Tongue (tissue), 2 donors: Measurements from ENCODE around the gene NECTIN2. TPM values are rescaled to one million over a fixed set of nuclear protein-coding genes. Genes with fewer than 3 reads are reported as not detected.
"Not testable (repeated sequence)": the region's sequence is repeated elsewhere in the genome, so short reads cannot be mapped to it uniquely, and the experiment has no call there.

Experiments
- DNase-seq: peaks from one replicate; pipeline ENCODE4 v3.0.0-alpha.2; 2015
- total RNA-seq: library from RNA; depleted of rRNA; stranded (reverse); fragments of >200 nt; gene quantifications from one replicate; pipeline ENCODE4 v1.2.3, GENCODE V29; 2014

The NECTIN2 gene
- total RNA-seq, 1 donor from 2014 or later: 42.0 TPM

DNA sequence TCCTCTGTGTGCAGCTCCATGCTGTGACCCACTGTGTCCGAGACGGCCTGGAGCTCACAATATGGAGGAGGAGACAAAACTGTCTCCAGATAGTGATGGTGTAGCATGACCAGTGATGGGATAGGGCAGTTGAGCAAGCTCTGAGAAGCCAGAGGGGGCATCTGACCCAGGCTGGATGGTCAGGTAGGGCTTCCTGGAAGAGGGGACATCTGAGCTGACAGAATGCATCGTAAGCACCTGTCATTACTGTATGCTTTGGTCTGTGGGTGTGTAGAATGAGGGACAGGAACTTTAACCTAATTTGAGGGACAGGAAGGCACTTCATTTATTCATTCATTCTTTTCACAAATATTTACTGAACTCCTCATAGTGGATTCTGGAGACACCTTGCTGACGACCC lies 38.5 kb downstream of the NECTIN2 start:
- no peak for DNase-seq

DNA sequence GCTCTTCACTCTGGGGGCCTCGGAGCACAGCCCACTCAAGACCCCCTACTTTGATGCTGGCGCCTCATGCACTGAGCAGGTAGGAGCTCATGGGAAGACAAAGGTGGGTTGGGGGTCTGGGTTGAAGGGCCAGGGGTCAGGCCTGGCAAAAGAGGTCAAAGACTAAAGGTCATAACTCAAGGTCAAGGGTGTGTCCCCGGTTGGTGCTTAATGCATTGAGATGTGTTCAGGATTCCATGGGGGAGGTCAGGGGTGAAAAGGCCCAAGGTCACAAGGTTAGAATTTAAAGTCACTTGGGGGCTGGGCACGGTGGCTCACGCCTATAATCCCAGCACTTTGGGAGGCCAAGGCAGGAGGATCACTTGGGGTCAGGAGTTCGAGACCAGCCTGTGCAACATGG lies 40.0 kb downstream of the NECTIN2 start:
- no peak for DNase-seq

DNA sequence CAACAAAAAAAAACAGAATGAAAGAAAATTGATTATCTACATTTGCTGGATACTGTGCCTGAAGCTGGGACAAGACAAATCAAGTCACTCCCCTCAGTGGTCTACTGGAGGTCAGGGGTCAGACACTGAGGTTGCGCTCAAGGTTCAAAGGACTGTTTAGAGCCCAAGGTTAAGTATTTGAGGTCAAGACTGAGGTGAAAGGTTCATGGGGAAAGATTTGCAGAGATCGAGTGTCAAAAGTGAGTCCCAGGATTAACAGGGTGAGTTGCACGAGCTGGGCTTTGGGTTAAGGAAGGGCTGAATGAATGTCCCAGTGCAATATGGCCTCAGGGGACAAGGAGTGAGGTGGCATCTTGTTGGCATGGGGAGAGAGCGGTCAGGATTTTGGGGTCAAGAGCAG lies 41.6 kb downstream of the NECTIN2 start:
- DNase-seq: no peak

DNA sequence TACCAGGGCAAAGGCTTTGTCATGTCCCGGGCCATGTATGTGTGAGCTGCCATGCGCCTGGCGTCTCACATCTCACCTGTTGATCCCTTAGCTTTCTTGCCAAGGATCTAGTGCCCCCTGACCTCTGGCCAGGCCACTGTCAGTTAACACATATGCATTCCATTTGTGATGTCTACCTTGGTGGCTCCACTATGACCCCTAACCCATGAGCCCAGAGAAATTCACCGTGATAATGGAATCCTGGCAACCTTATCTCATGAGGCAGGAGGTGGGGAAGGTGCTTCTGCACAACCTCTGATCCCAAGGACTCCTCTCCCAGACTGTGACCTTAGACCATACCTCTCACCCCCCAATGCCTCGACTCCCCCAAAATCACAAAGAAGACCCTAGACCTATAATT lies 42.2 kb downstream of the NECTIN2 start:
- not testable (repeated sequence) for DNase-seq

DNA sequence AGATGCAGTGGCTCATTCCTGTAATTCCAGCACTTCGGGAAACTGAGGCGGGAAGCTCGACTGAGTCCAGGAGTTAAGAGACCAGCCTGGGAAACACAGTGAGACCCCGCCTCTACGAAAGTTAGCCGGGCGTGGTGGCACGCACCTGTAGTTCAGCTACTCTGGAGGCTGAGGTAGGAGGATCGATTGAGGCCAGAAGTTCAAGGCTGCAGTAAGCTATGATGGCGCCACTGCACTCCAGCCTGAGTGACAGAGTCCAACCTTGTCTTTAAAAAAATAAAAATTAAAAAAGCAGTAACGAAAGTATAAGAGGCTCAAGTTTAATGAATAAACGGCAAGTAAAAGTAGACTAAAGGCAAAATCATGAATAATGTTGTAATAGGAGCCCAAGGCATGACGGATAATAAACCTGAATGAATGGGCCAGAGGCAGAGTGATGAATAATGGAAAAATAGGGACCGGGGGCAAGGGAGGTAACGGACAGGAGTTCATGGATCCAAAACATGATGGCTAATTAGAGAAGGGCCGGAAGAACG lies 43.8 kb downstream of the NECTIN2 start:
- DNase-seq: no peak

DNA sequence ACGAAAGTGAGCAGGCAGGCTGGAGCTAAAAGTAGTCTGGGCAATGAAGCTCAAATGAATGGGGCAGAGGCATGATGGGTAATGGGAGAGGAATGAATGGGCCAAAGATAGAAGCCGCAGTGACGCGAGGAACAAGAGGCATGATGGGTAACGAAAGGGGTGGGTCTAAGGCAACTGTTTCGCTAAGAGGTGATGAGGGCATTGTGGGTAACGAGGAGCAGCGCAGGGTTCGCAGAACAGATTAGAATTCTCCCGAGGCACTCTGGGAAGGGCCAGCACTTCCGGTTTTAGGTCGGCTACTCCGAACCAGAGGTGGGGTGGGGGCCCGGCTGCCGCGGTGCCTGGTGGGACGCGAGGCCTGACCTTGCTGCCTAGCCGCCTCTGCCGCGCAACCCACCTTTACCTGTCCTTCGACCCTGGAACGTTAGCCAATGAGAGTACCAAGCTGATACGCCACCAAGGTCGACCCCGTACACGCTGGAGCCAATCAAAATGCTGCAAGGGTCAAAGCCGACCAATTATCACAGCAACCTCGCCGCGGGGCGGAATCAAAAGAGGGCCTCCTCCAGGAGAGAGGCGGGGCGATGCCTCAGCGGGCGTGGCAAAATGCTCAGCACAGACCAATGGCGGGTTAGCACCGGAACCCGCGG lies 44.4 kb downstream of the NECTIN2 start:
- DNase-seq: peak; percentile 99

DNA sequence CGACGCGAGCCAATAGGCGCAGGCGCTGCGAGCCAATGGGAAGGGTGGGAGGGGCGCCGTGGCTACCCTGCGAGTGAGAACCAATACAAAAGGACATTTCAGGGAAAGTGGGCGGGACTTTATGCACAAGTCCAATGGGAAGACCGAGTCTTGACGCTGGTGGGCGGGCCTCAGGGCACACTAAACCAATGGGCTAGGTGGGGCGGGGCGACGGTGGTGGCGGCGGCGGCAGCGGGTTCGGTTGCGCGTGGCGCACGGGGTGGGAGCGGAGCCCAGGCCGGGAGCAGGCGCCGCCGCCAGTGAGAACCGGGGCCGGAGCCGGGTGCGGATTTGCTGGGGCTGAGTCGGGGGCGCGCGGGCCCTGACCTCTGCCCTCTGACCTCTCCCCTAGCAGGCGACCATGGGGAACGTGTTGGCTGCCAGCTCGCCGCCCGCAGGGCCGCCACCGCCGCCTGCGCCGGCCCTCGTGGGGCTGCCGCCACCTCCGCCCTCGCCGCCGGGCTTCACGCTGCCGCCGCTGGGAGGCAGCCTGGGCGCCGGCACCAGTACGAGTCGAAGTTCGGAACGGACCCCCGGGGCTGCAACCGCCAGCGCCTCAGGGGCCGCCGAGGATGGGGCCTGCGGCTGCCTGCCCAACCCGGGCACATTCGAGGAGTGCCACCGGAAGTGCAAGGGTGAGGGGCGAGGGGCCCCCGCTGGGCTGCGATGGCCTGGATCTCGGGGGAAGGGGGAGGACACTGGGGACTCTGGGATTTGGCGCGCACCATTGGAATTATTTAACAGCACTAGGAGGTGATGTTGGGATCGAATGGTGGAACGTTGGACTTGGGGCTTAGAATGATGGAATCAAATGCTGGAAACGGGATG lies 45.2 kb downstream of the NECTIN2 start, which contains the start of gene TOMM40:
Gene TOMM40 (plus strand): TSS at position 239 of the 867 bp plus-strand sequence. CDS start 162 bp downstream, at position 401.
- DNase-seq: peak; percentile 100

DNA sequence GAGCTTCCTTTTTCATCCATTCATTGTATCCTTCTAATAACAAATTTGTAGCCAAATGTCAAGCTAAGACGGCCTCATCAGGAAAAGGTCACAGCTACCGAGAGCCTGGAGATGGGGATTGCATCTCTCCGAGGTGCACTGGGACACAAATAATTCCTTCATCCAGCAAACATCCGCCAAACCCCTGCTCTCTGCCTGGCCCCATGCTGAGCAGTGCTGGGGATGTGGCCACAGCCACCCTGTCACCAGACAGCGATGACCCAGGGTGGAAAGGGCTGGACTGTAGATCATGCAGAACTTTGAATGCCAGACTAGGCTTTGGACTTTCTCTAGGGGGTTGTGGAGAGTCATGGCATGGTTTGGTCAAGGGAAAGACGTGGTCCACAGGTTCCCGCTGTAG lies 46.8 kb downstream of the NECTIN2 start:
- no peak for DNase-seq

DNA sequence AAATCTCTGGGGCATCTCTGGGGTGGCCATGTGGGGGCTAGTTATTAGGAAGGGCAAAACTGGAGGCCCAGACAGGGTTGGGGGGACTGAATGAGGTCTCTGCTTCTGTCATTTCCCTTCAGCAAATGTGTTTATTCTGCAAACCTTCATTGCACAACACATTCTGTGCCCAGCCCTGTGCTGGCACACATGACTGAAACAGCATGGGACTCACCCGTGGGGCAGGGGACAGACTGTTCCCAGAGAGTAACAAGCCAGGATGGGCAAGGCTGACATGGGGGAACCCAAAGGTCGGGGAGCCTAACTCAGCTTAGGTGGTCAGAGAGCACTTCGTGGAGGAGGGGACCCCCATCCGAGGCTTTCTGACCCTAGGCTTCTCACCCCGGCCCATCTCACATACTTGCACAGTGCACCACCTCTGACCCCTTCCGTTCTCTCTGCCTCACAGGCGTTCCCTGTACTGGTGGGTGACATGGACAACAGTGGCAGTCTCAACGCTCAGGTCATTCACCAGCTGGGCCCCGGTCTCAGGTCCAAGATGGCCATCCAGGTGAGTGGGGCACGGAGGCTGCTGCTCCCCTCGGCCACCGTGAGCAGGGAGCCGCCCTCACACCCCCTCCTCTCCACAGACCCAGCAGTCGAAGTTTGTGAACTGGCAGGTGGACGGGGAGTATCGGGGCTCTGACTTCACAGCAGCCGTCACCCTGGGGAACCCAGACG lies 47.4 kb downstream of the NECTIN2 start:
- DNase-seq: no peak

DNA sequence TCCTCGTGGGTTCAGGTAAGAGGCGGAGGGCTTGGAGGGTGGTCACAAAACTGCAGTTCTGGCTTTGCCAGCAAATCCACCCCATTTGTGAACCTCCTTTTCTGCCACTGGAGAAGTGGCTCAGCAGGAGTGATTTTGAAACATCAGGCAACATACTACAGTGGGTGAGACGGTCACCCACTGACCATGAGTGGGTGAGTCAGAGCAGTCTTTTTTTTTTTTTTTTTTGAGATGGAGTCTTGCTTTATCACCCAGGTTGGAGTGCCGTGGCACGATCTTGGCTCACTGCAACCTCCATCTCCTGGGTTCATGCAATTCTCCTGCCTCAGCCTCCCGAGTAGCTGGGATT lies 47.9 kb downstream of the NECTIN2 start:
- DNase-seq: no peak

DNA sequence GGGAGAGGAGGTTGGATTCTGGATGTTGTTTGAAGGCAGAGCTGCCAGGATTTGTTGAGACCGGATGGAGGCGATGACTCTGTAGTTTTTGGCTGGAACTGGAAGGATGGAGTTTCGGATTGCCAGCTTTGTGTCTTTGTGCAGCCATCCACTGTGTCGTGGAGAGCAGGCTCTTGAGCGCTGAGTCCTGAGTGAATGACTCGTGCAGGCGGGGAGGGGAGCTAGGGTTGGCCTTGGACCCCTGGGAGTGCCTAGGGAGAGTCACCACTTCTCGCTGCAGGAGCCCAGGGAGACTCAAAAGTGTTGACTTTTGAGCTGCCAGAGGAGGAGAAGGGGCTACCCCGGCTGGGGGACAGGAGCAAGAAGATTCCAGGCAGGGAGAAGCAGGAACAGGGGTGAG lies 48.8 kb downstream of the NECTIN2 start:
- no peak for DNase-seq

DNA sequence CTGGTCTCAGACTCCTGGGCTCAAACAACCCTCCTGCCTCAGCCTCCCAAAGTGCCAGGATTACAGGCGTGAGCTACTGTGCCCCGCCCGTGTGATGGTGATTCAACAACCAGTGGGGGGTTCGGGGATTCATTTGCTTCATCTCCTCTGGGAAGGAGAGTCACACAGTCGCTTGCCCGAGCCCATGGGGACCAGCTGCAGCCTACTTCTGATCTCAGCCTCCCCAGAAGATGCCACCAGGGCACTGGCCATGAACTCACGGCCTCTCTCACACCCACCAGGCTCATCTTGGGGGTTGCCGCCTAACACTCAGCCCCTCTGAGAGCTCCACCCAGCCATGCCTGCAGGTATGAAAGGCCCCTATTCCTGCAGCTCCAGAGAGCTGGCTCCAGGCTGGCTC lies 51.7 kb downstream of the NECTIN2 start:
- no peak for DNase-seq

DNA sequence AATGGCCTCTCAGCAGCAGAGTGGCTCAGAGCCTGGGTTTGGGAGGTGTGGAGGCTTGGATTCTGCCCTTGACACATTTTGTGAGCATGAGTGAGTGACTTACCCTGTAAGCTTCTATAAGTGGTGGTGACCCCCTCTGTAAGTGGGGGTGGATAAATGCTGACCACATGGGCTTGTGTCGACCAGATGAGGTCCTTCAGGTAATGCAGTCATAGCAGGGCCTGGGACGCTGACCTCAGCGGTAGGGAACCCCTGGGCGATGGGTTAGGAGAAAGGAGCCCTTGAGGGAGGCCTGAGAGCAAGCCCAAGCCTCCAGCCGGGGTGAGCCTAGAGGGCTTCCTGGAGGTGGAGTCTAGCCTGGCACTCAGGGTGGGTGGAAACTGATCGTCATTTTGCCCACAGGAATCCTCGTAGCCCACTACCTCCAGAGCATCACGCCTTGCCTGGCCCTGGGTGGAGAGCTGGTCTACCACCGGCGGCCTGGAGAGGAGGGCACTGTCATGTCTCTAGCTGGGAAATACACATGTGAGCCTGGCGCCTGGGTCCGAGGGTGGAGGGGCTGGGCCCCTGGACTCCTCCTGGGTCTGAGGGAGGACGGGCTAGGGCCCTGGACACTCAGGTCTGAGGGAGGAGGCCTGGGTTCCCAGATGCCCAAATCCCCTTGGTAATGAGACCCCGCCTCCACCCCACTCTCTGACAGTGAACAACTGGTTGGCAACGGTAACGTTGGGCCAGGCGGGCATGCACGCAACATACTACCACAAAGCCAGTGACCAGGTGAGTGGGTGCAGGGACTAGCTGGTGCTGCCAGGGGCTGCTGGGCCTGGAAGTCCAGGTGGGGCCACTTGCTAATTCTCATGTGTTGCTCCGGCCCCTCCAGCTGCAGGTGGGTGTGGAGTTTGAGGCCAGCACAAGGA lies 54.5 kb downstream of the NECTIN2 start:
- DNase-seq: no peak

DNA sequence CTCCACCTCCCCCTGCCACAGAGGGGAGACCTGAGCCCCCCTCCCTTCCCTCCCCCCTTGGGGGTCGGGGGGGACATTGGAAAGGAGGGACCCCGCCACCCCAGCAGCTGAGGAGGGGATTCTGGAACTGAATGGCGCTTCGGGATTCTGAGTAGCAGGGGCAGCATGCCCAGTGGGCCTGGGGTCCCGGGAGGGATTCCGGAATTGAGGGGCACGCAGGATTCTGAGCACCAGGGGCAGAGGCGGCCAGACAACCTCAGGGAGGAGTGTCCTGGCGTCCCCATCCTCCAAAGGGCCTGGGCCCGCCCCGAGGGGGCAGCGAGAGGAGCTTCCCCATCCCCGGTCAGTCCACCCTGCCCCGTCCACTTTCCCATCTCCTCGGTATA lies 57.1 kb downstream of the NECTIN2 start:
- no peak for DNase-seq

DNA sequence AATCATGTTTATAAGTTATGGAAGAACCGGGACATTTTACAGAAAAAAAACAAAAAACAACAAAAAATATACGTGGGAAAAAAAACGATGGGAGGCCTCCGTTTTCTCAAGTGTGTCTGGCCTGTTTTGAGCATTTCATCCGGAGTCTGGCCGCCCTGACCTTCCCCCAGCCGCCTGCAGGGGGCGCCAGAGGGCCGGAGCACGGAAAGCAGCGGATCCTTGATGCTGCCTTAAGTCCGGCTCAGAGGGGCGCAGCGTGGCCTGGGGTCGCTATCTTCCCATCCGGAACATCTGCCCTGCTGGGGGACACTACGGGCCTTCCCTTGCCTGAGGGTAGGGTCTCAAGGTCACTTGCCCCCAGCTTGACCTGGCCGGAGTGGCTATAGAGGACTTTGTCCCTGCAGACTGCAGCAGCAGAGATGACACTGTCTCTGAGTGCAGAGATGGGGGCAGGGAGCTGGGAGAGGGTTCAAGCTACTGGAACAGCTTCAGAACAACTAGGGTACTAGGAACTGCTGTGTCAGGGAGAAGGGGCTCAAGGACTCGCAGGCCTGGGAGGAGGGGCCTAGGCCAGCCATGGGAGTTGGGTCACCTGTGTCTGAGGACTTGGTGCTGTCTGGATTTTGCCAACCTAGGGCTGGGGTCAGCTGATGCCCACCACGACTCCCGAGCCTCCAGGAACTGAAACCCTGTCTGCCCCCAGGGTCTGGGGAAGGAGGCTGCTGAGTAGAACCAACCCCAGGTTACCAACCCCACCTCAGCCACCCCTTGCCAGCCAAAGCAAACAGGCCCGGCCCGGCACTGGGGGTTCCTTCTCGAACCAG lies 57.7 kb downstream of the NECTIN2 start:
- DNase-seq: peak; percentile 85

DNA sequence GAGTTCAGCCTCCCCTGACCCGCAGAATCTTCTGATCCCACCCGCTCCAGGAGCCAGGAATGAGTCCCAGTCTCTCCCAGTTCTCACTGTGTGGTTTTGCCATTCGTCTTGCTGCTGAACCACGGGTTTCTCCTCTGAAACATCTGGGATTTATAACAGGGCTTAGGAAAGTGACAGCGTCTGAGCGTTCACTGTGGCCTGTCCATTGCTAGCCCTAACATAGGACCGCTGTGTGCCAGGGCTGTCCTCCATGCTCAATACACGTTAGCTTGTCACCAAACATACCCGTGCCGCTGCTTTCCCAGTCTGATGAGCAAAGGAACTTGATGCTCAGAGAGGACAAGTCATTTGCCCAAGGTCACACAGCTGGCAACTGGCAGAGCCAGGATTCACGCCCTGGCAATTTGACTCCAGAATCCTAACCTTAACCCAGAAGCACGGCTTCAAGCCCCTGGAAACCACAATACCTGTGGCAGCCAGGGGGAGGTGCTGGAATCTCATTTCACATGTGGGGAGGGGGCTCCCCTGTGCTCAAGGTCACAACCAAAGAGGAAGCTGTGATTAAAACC lies 58.4 kb downstream of the NECTIN2 start:
- no peak for DNase-seq

DNA sequence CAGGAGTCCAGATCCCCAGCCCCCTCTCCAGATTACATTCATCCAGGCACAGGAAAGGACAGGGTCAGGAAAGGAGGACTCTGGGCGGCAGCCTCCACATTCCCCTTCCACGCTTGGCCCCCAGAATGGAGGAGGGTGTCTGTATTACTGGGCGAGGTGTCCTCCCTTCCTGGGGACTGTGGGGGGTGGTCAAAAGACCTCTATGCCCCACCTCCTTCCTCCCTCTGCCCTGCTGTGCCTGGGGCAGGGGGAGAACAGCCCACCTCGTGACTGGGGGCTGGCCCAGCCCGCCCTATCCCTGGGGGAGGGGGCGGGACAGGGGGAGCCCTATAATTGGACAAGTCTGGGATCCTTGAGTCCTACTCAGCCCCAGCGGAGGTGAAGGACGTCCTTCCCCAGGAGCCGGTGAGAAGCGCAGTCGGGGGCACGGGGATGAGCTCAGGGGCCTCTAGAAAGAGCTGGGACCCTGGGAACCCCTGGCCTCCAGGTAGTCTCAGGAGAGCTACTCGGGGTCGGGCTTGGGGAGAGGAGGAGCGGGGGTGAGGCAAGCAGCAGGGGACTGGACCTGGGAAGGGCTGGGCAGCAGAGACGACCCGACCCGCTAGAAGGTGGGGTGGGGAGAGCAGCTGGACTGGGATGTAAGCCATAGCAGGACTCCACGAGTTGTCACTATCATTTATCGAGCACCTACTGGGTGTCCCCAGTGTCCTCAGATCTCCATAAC lies 59.5 kb downstream of the NECTIN2 start, which contains the start of gene APOE:
Gene APOE (plus strand): TSS at position 360 of the 724 bp plus-strand sequence. CDS start 829 bp downstream, outside the sequence.
- no peak for DNase-seq

DNA sequence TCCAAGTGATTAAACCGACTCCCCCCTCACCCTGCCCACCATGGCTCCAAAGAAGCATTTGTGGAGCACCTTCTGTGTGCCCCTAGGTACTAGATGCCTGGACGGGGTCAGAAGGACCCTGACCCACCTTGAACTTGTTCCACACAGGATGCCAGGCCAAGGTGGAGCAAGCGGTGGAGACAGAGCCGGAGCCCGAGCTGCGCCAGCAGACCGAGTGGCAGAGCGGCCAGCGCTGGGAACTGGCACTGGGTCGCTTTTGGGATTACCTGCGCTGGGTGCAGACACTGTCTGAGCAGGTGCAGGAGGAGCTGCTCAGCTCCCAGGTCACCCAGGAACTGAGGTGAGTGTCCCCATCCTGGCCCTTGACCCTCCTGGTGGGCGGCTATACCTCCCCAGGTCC lies 61.5 kb downstream of the NECTIN2 start:
- DNase-seq: no peak

DNA sequence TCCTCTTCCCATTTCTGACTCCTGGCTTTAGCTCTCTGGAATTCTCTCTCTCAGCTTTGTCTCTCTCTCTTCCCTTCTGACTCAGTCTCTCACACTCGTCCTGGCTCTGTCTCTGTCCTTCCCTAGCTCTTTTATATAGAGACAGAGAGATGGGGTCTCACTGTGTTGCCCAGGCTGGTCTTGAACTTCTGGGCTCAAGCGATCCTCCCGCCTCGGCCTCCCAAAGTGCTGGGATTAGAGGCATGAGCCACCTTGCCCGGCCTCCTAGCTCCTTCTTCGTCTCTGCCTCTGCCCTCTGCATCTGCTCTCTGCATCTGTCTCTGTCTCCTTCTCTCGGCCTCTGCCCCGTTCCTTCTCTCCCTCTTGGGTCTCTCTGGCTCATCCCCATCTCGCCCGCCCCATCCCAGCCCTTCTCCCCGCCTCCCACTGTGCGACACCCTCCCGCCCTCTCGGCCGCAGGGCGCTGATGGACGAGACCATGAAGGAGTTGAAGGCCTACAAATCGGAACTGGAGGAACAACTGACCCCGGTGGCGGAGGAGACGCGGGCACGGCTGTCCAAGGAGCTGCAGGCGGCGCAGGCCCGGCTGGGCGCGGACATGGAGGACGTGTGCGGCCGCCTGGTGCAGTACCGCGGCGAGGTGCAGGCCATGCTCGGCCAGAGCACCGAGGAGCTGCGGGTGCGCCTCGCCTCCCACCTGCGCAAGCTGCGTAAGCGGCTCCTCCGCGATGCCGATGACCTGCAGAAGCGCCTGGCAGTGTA lies 62.2 kb downstream of the NECTIN2 start:
- no peak for DNase-seq
